Activated effector memory CD4-positive, alpha-beta T cell treated with anti-CD3 and anti-CD28 coated beads, Interleukin-2, amount 50 U/mL, for 16 hours (primary cell): Measurements from ENCODE around the gene MSANTD2.
A peak's percentile ranks its signal among the peaks of the same experiment; 100 is the strongest.

ENCODE experiments used
- DNase-seq: peaks from one replicate; pipeline ENCODE4 v3.0.0-alpha.2; 2020

The MSANTD2 gene

GRCh38 chr11:124769806-124770774 lies 30.1 kb downstream of the MSANTD2 start:
- no peak for DNase-seq

GRCh38 chr11:124768914-124769313 lies 31.3 kb downstream of the MSANTD2 start:
- DNase-seq: no peak

- DNase-seq: no peak
These were observed 34.0 kb downstream of the MSANTD2 start for GRCh38 chr11:124766156-124766555.

GRCh38 chr11:124763156-124763947 lies 36.9 kb downstream of the MSANTD2 start:
- DNase-seq: peak; percentile 95

GRCh38 chr11:124762624-124763155 lies 37.5 kb downstream of the MSANTD2 start:
- no peak for DNase-seq

GRCh38 chr11:124762105-124762623 lies 38.0 kb downstream of the MSANTD2 start, which contains the start of gene ESAM:
Gene ESAM (minus strand): TSS chr11:124762290. CDS start chr11:124762154, 136 bp downstream.
- DNase-seq: peak; percentile 88

GRCh38 chr11:124761301-124762104 lies 38.7 kb downstream of the MSANTD2 start:
- DNase-seq: no peak

- no peak for DNase-seq
These were observed 39.4 kb downstream of the MSANTD2 start for GRCh38 chr11:124760806-124761205.

- no peak for DNase-seq
These were observed 40.0 kb downstream of the MSANTD2 start for GRCh38 chr11:124760205-124760652.

GRCh38 chr11:124759266-124760204 lies 40.7 kb downstream of the MSANTD2 start:
- DNase-seq: no peak

GRCh38 chr11:124758355-124759265 lies 41.6 kb downstream of the MSANTD2 start:
- peak; percentile 87 for DNase-seq

GRCh38 chr11:124757320-124757719 lies 42.9 kb downstream of the MSANTD2 start:
- DNase-seq: no peak

GRCh38 chr11:124756753-124757227 lies 43.4 kb downstream of the MSANTD2 start:
- DNase-seq: no peak

- DNase-seq: no peak
These were observed 44.0 kb downstream of the MSANTD2 start for GRCh38 chr11:124756033-124756752.

- DNase-seq: no peak
These were observed 45.5 kb downstream of the MSANTD2 start for GRCh38 chr11:124754710-124755109.

- DNase-seq: no peak
These were observed 45.9 kb downstream of the MSANTD2 start for GRCh38 chr11:124754309-124754708.

GRCh38 chr11:124753624-124754023 lies 46.6 kb downstream of the MSANTD2 start:
- DNase-seq: no peak

- no peak for DNase-seq
These were observed 47.0 kb downstream of the MSANTD2 start for GRCh38 chr11:124753205-124753604.
